Mesangial cell (primary cell): Measurements from ENCODE around the gene KCND3. TPM values are rescaled to one million over a fixed set of nuclear protein-coding genes. Genes with fewer than 3 reads are reported as not detected.

ENCODE experiments used
- total RNA-seq: library from RNA; depleted of rRNA; stranded (reverse); fragments of >200 nt; gene quantifications from 2 replicates; pipeline ENCODE4 v1.2.3, GENCODE V29; 2015

The KCND3 gene
- total RNA-seq: not detected in 2 replicates

GRCh38 chr1:111989531-111990025 lies at the start of gene KCND3:
Gene KCND3, minus strand, starts transcription at chr1:111989668.

GRCh38 chr1:111755331-111756123 lies 233.9 kb downstream of the KCND3 start, which contains the start of gene DDX20:
Gene DDX20, plus strand, starts transcription at chr1:111755901. Its CDS starts 24 bp downstream, at chr1:111755925.

GRCh38 chr1:111739194-111739924 lies 250.1 kb downstream of the KCND3 start, which contains the start of gene INKA2:
Gene INKA2, minus strand, starts transcription at chr1:111739395. Its CDS starts 153 bp downstream, at chr1:111739242.

Other genes with a start within 250 kb of the KCND3 start
- 11.0 and 13.9 TPM in 2 replicates for gene DDX20, start 233.8 kb downstream of the KCND3 start, total RNA-seq